SK-N-MC (cell line): Measurements from ENCODE around the gene MMAB.

Source experiments
- EZH2 ChIP-seq: fragments of 200-600 bp; sonication (generic); IDR thresholded peaks from one replicate; pipeline ENCODE4 v1.6.1; 2017; ENCODE audit warnings: antibody characterized with exemption
- POLR2AphosphoS5 ChIP-seq: IDR thresholded peaks from 2 replicates; pipeline ENCODE4 v1.6.1; 2012; ENCODE audit warnings: mild to moderate bottlenecking, low read depth, low read length, borderline replicate concordance

- no peak for TF ChIP-seq EZH2
- no peak for TF ChIP-seq POLR2AphosphoS5
Observed at GRCh38 chr12:109557805-109558204, 15.5 kb downstream of the MMAB start.
